A673 (cell line): Measurements from ENCODE around the gene SLPI. TPM values are rescaled to one million over a fixed set of nuclear protein-coding genes. Genes with fewer than 3 reads are reported as not detected.

ENCODE experiments used
- BruUV-seq: library from RNA; stranded (reverse); fragments of 400-500 nt; replicated peaks from 2 replicates; lab custom pipeline; 2021; lab: Mats Ljungman, UMichigan
- CTCF ChIA-PET: fragments of 300-600 bp; sonication (Branson Sonifier 250); formaldehyde crosslinking; loops from one replicate; lab custom pipeline; 2022; ENCODE audit warnings: antibody characterized with exemption; lab: Charles Lee
- POLR2A ChIA-PET: fragments of 300-600 bp; sonication (Branson Sonifier 250); formaldehyde crosslinking; loops from one replicate; lab custom pipeline; 2022; ENCODE audit warnings: antibody characterized with exemption; ENCODE audit not compliant: low non-redundant PET; lab: Charles Lee
- DNase-seq: peaks from one replicate; pipeline ENCODE4 v3.0.0-alpha.2; 2015; ENCODE audit warnings: low spot score
- H3K27ac ChIP-seq: fragments of 200-600 bp; sonication (generic); 2 replicates; pipeline ENCODE4 v1.5.1; 2016; ENCODE audit warnings: mixed run types, low read depth, mild to moderate bottlenecking, mixed read lengths, antibody characterized with exemption, low read length; ENCODE audit not compliant: poor library complexity, severe bottlenecking
- H3K27me3 ChIP-seq: fragments of 200-600 bp; sonication (generic); replicated peaks from 2 replicates; pipeline ENCODE4 v1.6.1; 2017; ENCODE audit warnings: mixed run types, low read depth, mild to moderate bottlenecking, mixed read lengths, antibody characterized with exemption, low read length; ENCODE audit not compliant: insufficient read depth, poor library complexity
- H3K36me3 ChIP-seq: fragments of 200-600 bp; sonication (generic); 2 replicates; pipeline ENCODE4 v1.6.1; 2016; ENCODE audit warnings: mixed run types, mild to moderate bottlenecking, mixed read lengths, antibody characterized with exemption, low read length; ENCODE audit not compliant: insufficient read depth, poor library complexity, severe bottlenecking
- H3K4me1 ChIP-seq: fragments of 200-600 bp; sonication (generic); 2 replicates; pipeline ENCODE4 v1.6.1; 2017; ENCODE audit warnings: mixed run types, mild to moderate bottlenecking, mixed read lengths, antibody characterized with exemption, low read length; ENCODE audit not compliant: insufficient read depth, poor library complexity, severe bottlenecking
- H3K4me3 ChIP-seq: fragments of 200-600 bp; sonication (generic); 2 replicates; pipeline ENCODE4 v1.5.1; 2016; ENCODE audit warnings: low read depth, mixed run types, mild to moderate bottlenecking, mixed read lengths, low read length; ENCODE audit not compliant: poor library complexity, severe bottlenecking
- H3K9me3 ChIP-seq: fragments of 200-600 bp; sonication (generic); 2 replicates; pipeline ENCODE4 v1.6.1; 2016; ENCODE audit warnings: mixed run types, low read depth, mild to moderate bottlenecking, mixed read lengths, antibody characterized with exemption, low read length; ENCODE audit not compliant: poor library complexity, severe bottlenecking
- EZH2 ChIP-seq: fragments of 200-600 bp; sonication (generic); IDR thresholded peaks from 2 replicates; pipeline ENCODE4 v1.6.1; 2017; ENCODE audit warnings: borderline replicate concordance, low read depth, mild to moderate bottlenecking, mixed read lengths, antibody characterized with exemption, low read length; ENCODE audit not compliant: poor library complexity, severe bottlenecking
- intact Hi-C: fragments of 100-400 bp; cut with micrococcal nuclease; formaldehyde crosslinking; loops from one replicate; pipeline ENCODE4 v1.10.0; 2022; ENCODE audit not compliant: unreplicated experiment
- total RNA-seq: library from RNA; stranded (reverse); gene quantifications from 2 replicates; pipeline ENCODE4 v1.2.3, GENCODE V29; 2021
- TF ChIP-seq, protein P1 (sequence below): fragments of 300-800, 200-600 bp; sonication (generic); conservative IDR thresholded peaks from 2 replicates; pipeline ENCODE4 v1.5.1; 2017; ENCODE audit warnings: low read depth, mild to moderate bottlenecking, antibody characterized with exemption, low read length, moderate library complexity, mixed read lengths

SLPI gene
- total RNA-seq, 1 experiment from 2014 or later = not detected

DNA sequence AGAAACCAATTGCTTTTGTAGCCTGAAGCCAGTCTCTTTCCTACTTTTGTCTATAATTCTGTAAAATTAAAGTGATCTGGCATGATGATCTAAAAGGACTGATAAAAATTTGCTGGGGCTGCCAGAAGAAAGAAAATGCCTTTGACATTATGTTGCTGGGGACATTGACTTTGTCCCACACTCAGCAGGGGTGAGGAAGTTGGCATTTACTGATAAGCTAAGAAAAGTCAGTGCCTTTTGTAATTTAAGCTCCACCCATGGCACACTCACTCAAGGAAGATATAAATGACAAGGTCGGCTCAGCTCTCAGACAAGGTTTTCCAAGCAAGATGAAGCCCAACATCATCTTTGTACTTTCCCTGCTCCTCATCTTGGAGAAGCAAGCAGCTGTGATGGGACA, 47.6 kb downstream of the SLPI start, which contains the start of gene SEMG1:
SEMG1 (plus strand) TSS at position 309 of the 400 bp plus-strand sequence; CDS start at position 330, 21 bp downstream.
- peaks cover 7% of the 10 kb centered on the region for H3K4me1 ChIP-seq
- no peaks in the 10 kb centered on the region for H3K9me3 ChIP-seq
- no peak within 1 kb of the TSS for H3K27ac ChIP-seq
- CTCF ChIA-PET = no interaction called here
- intact Hi-C loops = no loop called here
- H3K4me3 ChIP-seq = no peak within 1 kb of the TSS
- DNase-seq = peak; percentile 83
- no TSS peak for BruUV-seq
- no peaks in the 10 kb centered on the region for H3K36me3 ChIP-seq
- TF ChIP-seq, protein P1, sequence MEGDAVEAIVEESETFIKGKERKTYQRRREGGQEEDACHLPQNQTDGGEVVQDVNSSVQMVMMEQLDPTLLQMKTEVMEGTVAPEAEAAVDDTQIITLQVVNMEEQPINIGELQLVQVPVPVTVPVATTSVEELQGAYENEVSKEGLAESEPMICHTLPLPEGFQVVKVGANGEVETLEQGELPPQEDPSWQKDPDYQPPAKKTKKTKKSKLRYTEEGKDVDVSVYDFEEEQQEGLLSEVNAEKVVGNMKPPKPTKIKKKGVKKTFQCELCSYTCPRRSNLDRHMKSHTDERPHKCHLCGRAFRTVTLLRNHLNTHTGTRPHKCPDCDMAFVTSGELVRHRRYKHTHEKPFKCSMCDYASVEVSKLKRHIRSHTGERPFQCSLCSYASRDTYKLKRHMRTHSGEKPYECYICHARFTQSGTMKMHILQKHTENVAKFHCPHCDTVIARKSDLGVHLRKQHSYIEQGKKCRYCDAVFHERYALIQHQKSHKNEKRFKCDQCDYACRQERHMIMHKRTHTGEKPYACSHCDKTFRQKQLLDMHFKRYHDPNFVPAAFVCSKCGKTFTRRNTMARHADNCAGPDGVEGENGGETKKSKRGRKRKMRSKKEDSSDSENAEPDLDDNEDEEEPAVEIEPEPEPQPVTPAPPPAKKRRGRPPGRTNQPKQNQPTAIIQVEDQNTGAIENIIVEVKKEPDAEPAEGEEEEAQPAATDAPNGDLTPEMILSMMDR = no peak
- TF ChIP-seq EZH2 = no peak
- POLR2A ChIA-PET = no interaction called here
- no peaks in the 10 kb centered on the region for H3K27me3 ChIP-seq

Other genes starting within 250 kb of the SLPI start
- not detected in 2 replicates for gene KCNS1, start 153.4 kb downstream of the SLPI start, total RNA-seq
- gene WFDC5, start 139.4 kb downstream of the SLPI start, total RNA-seq = not detected in 2 replicates
- gene WFDC12, start 130.1 kb downstream of the SLPI start, total RNA-seq = not detected in 2 replicates
- gene PI3, start 79.7 kb downstream of the SLPI start, total RNA-seq = not detected in 2 replicates
- 2.1 and 5.5 TPM in 2 replicates for gene SEMG1, start 47.5 kb downstream of the SLPI start, total RNA-seq
- gene SEMG2, start 33.2 kb downstream of the SLPI start, total RNA-seq = not detected in 2 replicates
- gene RBPJL, start 52.3 kb upstream of the SLPI start, total RNA-seq = not detected in 2 replicates
- gene MATN4, start 53.7 kb upstream of the SLPI start, total RNA-seq = 0.28 and 0.31 TPM in 2 replicates
- gene SDC4, start 93.9 kb upstream of the SLPI start, total RNA-seq = 14.8 and 16.3 TPM in 2 replicates
- 20.0 and 22.8 TPM in 2 replicates for gene SYS1, start 108.6 kb upstream of the SLPI start, total RNA-seq
- gene TP53TG5, start 123.8 kb upstream of the SLPI start, total RNA-seq = 0.69 TPM in 1 of 2 replicates, not detected in the other
- 36.4 and 38.6 TPM in 2 replicates for gene DBNDD2, start 153.7 kb upstream of the SLPI start, total RNA-seq
- 97.2 and 97.3 TPM in 2 replicates for gene PIGT, start 161.6 kb upstream of the SLPI start, total RNA-seq
- not detected in 2 replicates for gene WFDC2, start 215.2 kb upstream of the SLPI start, total RNA-seq